Esophagus muscularis mucosa (tissue), 4 donors: ENCODE results near the gene KRT33A.

Source experiments
- CTCF ChIP-seq, 3 experiments: fragments of 200-600 bp in 2 of 3; fragments of 450-650 bp in 1 of 3; sonication (generic) in 2 of 3; IDR thresholded peaks; one replicate each; pipeline ENCODE4 v1.5.1; 2017 to 2019; ENCODE audit warnings: antibody characterized with exemption in 3 of 3, mild to moderate bottlenecking in 2 of 3, moderate library complexity in 1 of 3
- EP300 ChIP-seq: sonication (generic); formaldehyde crosslinking; IDR thresholded peaks from one replicate; pipeline ENCODE4 v1.6.1; 2017; ENCODE audit warnings: antibody characterized with exemption
- POLR2A ChIP-seq: fragments of 450-650 bp; IDR thresholded peaks from one replicate; pipeline ENCODE4 v1.6.1; 2017; ENCODE audit warnings: antibody characterized with exemption, moderate library complexity, mild to moderate bottlenecking, low read depth
- POLR2AphosphoS5 ChIP-seq, 2 donors: sonication (generic); formaldehyde crosslinking; IDR thresholded peaks; one replicate each; pipeline ENCODE4 v1.6.1; 2017; ENCODE audit warnings: antibody characterized with exemption in 2 of 2

- TF ChIP-seq CTCF (IDR thresholded peaks at IDR 0.05), result no peak
- no peak for TF ChIP-seq POLR2AphosphoS5 (IDR thresholded peaks at IDR 0.05)
- no peak for TF ChIP-seq EP300
- TF ChIP-seq POLR2A, result no peak
Measured at GRCh38 chr17:41340494-41340893, 10.1 kb downstream of the KRT33A start.
